DND-41 (cell line): ENCODE data around the gene SLC30A10.
"Not testable (repeated sequence)": the region's sequence is repeated elsewhere in the genome, so short reads cannot be mapped to it uniquely, and the experiment has no call there.

Experiments used
- EZH2 ChIP-seq: IDR thresholded peaks from 3 replicates; pipeline ENCODE4 v1.6.1; 2012; ENCODE audit warnings: borderline replicate concordance, low read depth, mild to moderate bottlenecking, moderate library complexity, low read length, inconsistent platforms; ENCODE audit not compliant: severe bottlenecking
- TF ChIP-seq, protein P1 (sequence below): IDR thresholded peaks from 2 replicates; pipeline ENCODE4 v1.5.1; 2012; ENCODE audit warnings: borderline replicate concordance, low read length, moderate library complexity, mild to moderate bottlenecking; ENCODE audit not compliant: poor library complexity, severe bottlenecking; ENCODE audit errors: extremely low read depth

DNA sequence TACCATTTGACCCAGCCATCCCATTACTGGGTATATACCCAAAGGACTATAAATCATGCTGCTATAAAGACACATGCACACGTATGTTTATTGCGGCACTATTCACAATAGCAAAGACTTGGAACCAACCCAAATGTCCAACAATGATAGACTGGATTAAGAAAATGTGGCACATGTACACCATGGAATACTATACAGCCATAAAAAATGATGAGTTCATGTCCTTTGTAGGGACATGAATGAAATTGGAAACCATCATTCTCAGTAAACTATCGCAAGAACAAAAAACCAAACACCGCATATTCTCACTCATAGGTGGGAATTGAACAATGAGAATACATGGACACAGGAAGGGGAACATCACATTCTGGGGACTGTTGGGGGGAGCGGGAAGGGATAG, 20.9 kb upstream of the SLC30A10 start:
- TF ChIP-seq, protein P1, sequence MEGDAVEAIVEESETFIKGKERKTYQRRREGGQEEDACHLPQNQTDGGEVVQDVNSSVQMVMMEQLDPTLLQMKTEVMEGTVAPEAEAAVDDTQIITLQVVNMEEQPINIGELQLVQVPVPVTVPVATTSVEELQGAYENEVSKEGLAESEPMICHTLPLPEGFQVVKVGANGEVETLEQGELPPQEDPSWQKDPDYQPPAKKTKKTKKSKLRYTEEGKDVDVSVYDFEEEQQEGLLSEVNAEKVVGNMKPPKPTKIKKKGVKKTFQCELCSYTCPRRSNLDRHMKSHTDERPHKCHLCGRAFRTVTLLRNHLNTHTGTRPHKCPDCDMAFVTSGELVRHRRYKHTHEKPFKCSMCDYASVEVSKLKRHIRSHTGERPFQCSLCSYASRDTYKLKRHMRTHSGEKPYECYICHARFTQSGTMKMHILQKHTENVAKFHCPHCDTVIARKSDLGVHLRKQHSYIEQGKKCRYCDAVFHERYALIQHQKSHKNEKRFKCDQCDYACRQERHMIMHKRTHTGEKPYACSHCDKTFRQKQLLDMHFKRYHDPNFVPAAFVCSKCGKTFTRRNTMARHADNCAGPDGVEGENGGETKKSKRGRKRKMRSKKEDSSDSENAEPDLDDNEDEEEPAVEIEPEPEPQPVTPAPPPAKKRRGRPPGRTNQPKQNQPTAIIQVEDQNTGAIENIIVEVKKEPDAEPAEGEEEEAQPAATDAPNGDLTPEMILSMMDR, result not testable (repeated sequence)
- not testable (repeated sequence) for TF ChIP-seq EZH2
